ENCODE results near the gene CPT2.

Gene CPT2

GRCh38 chr1:53246261-53247134, 49.9 kb downstream of the CPT2 start:
- no peak overlapping the region for H3K27ac ChIP-seq
- TF ChIP-seq ZFX (IDR thresholded peaks at IDR 0.05) = no peak
- no peak for TF ChIP-seq CTCF (conservative IDR thresholded peaks at IDR 0.05)

GRCh38 chr1:53249706-53250105, 53.1 kb downstream of the CPT2 start:
- no peak overlapping the region for H3K27ac ChIP-seq
- TF ChIP-seq ZFX (IDR thresholded peaks at IDR 0.05) = no peak
- TF ChIP-seq CTCF (conservative IDR thresholded peaks at IDR 0.05) = no peak

- TF ChIP-seq CTCF (conservative IDR thresholded peaks at IDR 0.05) = no peak
- TF ChIP-seq ZFX (IDR thresholded peaks at IDR 0.05) = no peak
- H3K27ac ChIP-seq = no peak overlapping the region
Measured at GRCh38 chr1:53250325-53250724, 53.7 kb downstream of the CPT2 start.

GRCh38 chr1:53254011-53254640, 57.5 kb downstream of the CPT2 start:
- no peak overlapping the region for H3K27ac ChIP-seq
- TF ChIP-seq CTCF (conservative IDR thresholded peaks at IDR 0.05) (no peak), ZFX (IDR thresholded peaks at IDR 0.05) (no peak)

GRCh38 chr1:53255031-53255430, 58.4 kb downstream of the CPT2 start:
- TF ChIP-seq CTCF (conservative IDR thresholded peaks at IDR 0.05) (no peak; the same call in 1 of the 2 replicates), ZFX (IDR thresholded peaks at IDR 0.05) (no peak)
- no peak overlapping the region for H3K27ac ChIP-seq

GRCh38 chr1:53256511-53257453, 60.2 kb downstream of the CPT2 start:
- no peak for TF ChIP-seq CTCF (conservative IDR thresholded peaks at IDR 0.05)
- no peak for TF ChIP-seq ZFX (IDR thresholded peaks at IDR 0.05)
- H3K27ac ChIP-seq = no peak overlapping the region

Measured in C4-2B (cell line).